Measurements from ENCODE around the gene MTG1. TPM values are rescaled to one million over a fixed set of nuclear protein-coding genes. Genes with fewer than 3 reads are reported as not detected.
"Not testable (repeated sequence)": the region's sequence is repeated elsewhere in the genome, so short reads cannot be mapped to it uniquely, and the experiment has no call there.

MTG1 gene
- total and polyA plus RNA-seq, 8 donors: 17.2 to 62.9 (median 23.1) TPM

DNA sequence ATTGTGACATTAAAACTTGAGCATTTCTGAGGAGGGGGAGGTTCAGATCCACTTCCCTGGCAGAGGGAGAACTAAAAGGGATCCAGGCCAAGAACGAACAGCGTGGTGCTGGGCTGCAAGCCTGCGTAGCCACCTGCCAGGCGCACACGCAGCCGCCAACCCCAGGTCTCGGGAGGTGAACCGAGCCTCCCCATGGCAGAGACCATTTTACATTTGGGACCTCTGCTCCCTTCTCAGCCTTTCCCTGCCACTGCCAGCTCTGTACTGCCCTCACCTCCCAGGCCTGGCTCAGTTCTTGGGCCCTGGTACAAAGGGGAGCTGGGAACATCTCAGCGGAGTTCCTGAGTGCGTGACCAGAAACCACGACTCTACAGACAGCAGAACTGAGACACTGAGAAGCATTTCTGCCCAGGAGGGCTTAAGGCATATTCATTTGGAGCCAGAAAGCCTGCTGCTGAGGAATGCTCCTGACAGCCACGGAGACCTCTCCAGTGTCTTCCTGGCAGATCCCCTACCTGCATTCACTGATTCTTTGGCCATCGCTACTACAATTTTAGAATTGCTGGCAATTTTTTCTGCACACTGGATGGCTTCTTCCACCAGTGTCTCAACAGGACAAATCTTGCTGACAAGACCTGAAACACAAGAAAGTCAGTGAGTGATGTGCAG, 28.4 kb upstream of the MTG1 start:
- no peak for TF ChIP-seq CTCF (IDR thresholded peaks at IDR 0.05)
- H3K4me1 ChIP-seq: peaks cover 0 to 4% (median 0%) of the 10 kb centered on the region in 3 donors
- FAIRE-seq (no peak), DNase-seq (no peak), ATAC-seq (no peak)
- H3K27ac ChIP-seq: no peak overlapping the region
- H3K4me3 ChIP-seq: no peak overlapping the region
- intact Hi-C loops (cut with DNase I): no loop called here
- H3K9me3 ChIP-seq: no peaks in the 10 kb centered on the region
- WGBS, 2 donors: 87 to 89% methylated on average over 13 of the region's 13 CpGs
- no peaks in the 10 kb centered on the region for H3K27me3 ChIP-seq
- peaks cover 6 to 66% (median 25%) of the 10 kb centered on the region in 3 donors for H3K36me3 ChIP-seq

DNA sequence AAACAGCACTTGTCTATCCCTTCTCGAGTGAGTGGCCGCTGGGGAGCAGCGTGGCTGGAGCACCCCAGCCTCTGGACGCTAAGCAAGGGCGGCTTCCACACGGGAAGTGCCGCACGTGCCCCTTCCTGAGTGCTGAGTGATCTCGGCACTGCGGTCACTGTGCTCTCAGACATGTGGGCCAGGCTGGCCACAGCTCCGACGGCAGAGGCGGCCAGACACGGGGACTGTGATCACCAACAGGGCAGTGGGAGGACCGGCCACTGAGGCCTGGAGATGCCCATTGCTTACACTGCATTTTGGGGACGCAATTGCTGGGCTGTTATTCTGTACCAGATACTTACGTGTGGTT, 27.9 kb upstream of the MTG1 start:
- H3K27me3 ChIP-seq: no peaks in the 10 kb centered on the region
- FAIRE-seq (no peak), DNase-seq (no peak), ATAC-seq (no peak)
- no peak overlapping the region for H3K27ac ChIP-seq
- H3K36me3 ChIP-seq: peaks cover 6 to 67% (median 25%) of the 10 kb centered on the region in 3 donors
- 86% methylated on average over 17 of the region's 17 CpGs for WGBS, 2 donors
- TF ChIP-seq CTCF (IDR thresholded peaks at IDR 0.05): no peak
- no peaks in the 10 kb centered on the region for H3K9me3 ChIP-seq
- intact Hi-C loops (cut with DNase I): no loop called here
- H3K4me3 ChIP-seq: no peak overlapping the region
- no peaks in the 10 kb centered on the region for H3K4me1 ChIP-seq

DNA sequence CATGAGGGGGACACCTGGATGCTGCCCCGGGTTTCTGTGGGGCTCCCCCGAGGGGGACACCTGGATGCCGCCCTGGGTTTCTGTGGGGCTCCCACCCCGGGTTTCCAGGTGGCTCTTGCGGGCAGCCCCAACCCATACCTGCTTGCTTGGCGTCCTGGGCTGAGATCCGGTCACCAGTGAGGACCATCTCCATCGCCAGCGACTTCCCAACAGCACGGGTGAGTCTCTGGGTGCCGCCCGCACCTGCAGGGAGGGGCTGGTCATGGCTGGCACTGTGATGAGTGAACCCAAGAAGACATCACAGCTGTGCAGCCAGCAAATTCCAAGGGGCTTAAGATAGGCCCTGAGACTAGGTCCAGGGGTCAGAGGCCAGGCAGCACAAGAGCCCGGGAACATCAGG, 27.2 kb upstream of the MTG1 start:
- ATAC-seq (no peak), FAIRE-seq (no peak), DNase-seq (peak in 1 of 6 donors; percentile 19)
- intact Hi-C loops (cut with DNase I): no loop called here
- Histone ChIP-seq H3K27ac (no peak overlapping the region), H3K36me3 (peaks cover 6 to 67% (median 25%) of the 10 kb centered on the region in 3 donors), H3K4me3 (no peak overlapping the region), H3K9me3 (no peaks in the 10 kb centered on the region), H3K27me3 (no peaks in the 10 kb centered on the region), H3K4me1 (no peaks in the 10 kb centered on the region)
- WGBS, 2 donors: 94 to 97% methylated on average over 13 of the region's 13 CpGs
- no peak for TF ChIP-seq CTCF (IDR thresholded peaks at IDR 0.05)

- FAIRE-seq; H3K9me3 ChIP-seq; H3K4me1 ChIP-seq; DNase-seq; H3K27ac ChIP-seq; H3K27me3 ChIP-seq; ATAC-seq; intact Hi-C loops (cut with DNase I); H3K4me3 ChIP-seq: not testable (repeated sequence)
- peaks cover 6 to 64% (median 25%) of the 10 kb centered on the region in 3 donors for H3K36me3 ChIP-seq
- 94 to 96% methylated on average over 3 to 5 of the region's 7 CpGs for whole genome bisulfite sequencing, 2 donors
These were observed 26.5 kb upstream of the MTG1 start for GRCh38 chr10:133367461-133367860.

DNA sequence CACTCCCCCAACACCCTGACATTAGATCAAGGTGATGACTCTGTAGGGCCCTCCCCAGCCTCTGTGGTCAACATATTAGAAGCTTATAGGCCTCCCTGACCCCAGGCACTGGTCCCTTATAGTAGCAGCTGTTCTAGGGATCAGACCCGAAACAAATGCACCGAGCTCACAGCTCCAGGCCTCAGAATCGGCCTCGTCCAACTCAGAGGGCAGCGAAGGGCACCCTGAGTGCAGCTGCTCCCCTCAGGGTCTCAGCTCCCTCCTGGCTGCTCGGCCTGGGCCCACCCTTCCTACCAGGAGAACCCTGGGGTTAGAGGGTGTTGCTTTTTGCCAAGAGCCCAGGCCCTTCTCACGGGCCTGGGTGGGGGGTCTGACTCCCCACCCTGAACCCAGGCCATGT, 25.8 kb upstream of the MTG1 start:
- 95 to 96% methylated on average over 7 of the region's 7 CpGs for WGBS, 2 donors
- DNase-seq (no peak), FAIRE-seq (no peak), ATAC-seq (no peak)
- Histone ChIP-seq H3K9me3 (no peaks in the 10 kb centered on the region), H3K27ac (no peak overlapping the region), H3K36me3 (peaks cover 6 to 57% (median 25%) of the 10 kb centered on the region in 3 donors), H3K4me1 (peaks cover 0 to 3% (median 0%) of the 10 kb centered on the region in 3 donors), H3K27me3 (no peaks in the 10 kb centered on the region), H3K4me3 (no peak overlapping the region)
- no peak for TF ChIP-seq CTCF (IDR thresholded peaks at IDR 0.05)
- intact Hi-C loops (cut with DNase I): no loop called here

Data from pancreas (tissue), 10 donors.